Tibial artery (tissue), 4 donors: ENCODE data around the gene ROCK2.

ENCODE experiments used
- DNase-seq, 2 donors: peaks; one replicate each; pipeline ENCODE4 v3.0.0-alpha.2; 2019
- H3K27ac ChIP-seq, 2 donors: fragments of 200-600 bp; sonication (generic) in 1 of 2; 1 replicate in 1 of 2; 2 replicates in 1 of 2; pipeline ENCODE4 v1.5.1; 2018 to 2019; ENCODE audit warnings: mild to moderate bottlenecking in 1 of 2
- H3K27me3 ChIP-seq, 2 donors: fragments of 200-600 bp; sonication (generic) in 1 of 2; one replicate each; pipeline versions ENCODE4 v1.5.1 to v1.6.0; 2016 to 2019
- H3K36me3 ChIP-seq, 3 donors: fragments of 200-600 bp; sonication (generic) in 2 of 3; one replicate each; pipeline ENCODE4 v1.5.1; 2016 to 2019; ENCODE audit warnings: mild to moderate bottlenecking in 2 of 3
- H3K4me1 ChIP-seq, 4 donors: fragments of 200-600 bp; sonication (generic) in 2 of 4; 1 replicate in 3 of 4; 2 replicates in 1 of 4; pipeline ENCODE4 v1.5.1; 2016 to 2019
- H3K4me3 ChIP-seq, 2 donors: fragments of 200-600 bp; sonication (generic) in 1 of 2; 1 replicate in 1 of 2; 2 replicates in 1 of 2; pipeline ENCODE4 v1.5.1; 2018 to 2019; ENCODE audit warnings: mild to moderate bottlenecking in 2 of 2
- H3K9me3 ChIP-seq, 3 donors: fragments of 200-600 bp; sonication (generic) in 1 of 3; one replicate each; pipeline ENCODE4 v1.5.1; 2016 to 2019
- intact Hi-C: fragments of 100-400 bp; cut with DNase I; formaldehyde crosslinking; loops from one replicate; pipeline ENCODE4 v1.15.0; 2023; ENCODE audit warnings: low total_unique reads
- TF ChIP-seq, protein P1 (sequence below), 2 experiments: fragments of 200-600 bp in 1 of 2; fragments of 450-650 bp in 1 of 2; IDR thresholded peaks; one replicate each; pipeline ENCODE4 v1.5.1; 2017 to 2019; ENCODE audit warnings: antibody characterized with exemption in 2 of 2, mild to moderate bottlenecking in 1 of 2, moderate library complexity in 1 of 2

Gene ROCK2

DNA sequence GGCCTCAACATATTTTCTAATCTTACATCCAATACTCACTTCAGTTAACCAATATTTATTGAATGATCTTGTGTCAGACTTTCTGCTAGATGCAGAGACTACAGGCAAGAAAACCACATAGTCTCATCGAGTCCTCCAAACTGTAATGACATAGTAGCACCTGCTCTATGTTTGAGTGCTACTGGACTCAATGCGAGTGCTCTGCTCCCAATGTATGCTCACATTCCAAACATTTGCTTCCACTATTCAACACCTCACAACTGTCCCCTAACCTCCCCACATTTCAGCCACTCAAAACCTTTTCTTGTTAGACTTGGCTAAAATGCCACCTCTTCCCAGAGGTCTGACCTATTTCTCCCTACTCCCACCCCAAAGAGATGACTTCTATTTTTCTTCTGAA, 124.0 kb downstream of the ROCK2 start:
- Histone ChIP-seq H3K27me3 (no peaks in the 10 kb centered on the region), H3K36me3 (peaks cover 37 to 47% (median 46%) of the 10 kb centered on the region in 3 donors), H3K27ac (no peak overlapping the region), H3K9me3 (no peaks in the 10 kb centered on the region), H3K4me1 (peaks cover 0 to 2% (median 0%) of the 10 kb centered on the region in 4 donors), H3K4me3 (no peak overlapping the region)
- TF ChIP-seq, protein P1, sequence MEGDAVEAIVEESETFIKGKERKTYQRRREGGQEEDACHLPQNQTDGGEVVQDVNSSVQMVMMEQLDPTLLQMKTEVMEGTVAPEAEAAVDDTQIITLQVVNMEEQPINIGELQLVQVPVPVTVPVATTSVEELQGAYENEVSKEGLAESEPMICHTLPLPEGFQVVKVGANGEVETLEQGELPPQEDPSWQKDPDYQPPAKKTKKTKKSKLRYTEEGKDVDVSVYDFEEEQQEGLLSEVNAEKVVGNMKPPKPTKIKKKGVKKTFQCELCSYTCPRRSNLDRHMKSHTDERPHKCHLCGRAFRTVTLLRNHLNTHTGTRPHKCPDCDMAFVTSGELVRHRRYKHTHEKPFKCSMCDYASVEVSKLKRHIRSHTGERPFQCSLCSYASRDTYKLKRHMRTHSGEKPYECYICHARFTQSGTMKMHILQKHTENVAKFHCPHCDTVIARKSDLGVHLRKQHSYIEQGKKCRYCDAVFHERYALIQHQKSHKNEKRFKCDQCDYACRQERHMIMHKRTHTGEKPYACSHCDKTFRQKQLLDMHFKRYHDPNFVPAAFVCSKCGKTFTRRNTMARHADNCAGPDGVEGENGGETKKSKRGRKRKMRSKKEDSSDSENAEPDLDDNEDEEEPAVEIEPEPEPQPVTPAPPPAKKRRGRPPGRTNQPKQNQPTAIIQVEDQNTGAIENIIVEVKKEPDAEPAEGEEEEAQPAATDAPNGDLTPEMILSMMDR (IDR thresholded peaks at IDR 0.05): no peak
- intact Hi-C loops: no loop called here
- no peak for DNase-seq

DNA sequence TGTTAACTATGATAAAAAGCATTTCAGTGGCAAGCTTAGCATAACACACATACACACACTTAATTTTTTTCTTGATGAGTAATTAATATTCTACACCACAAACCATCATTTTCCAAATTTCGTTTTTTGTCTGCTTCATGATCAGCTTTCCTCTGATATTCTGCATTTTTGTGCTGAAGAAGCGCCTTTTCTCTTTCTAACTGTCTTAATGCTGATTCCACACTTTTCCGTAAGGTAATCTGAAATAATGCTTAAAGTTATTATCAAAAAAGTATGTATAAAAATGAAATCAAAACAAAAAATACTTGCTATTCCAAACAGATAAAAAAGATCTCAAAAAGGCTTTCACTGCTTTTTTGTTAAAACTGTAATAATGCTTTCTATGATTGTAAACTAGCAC, 129.0 kb downstream of the ROCK2 start:
- TF ChIP-seq, protein P1 (IDR thresholded peaks at IDR 0.05): no peak
- peaks cover 63 to 86% (median 71%) of the 10 kb centered on the region in 3 donors for H3K36me3 ChIP-seq
- H3K27me3 ChIP-seq: no peaks in the 10 kb centered on the region
- no peaks in the 10 kb centered on the region for H3K9me3 ChIP-seq
- H3K4me3 ChIP-seq: no peak overlapping the region
- no peak for DNase-seq
- H3K27ac ChIP-seq: no peak overlapping the region
- intact Hi-C loops: no loop called here
- no peaks in the 10 kb centered on the region for H3K4me1 ChIP-seq

DNA sequence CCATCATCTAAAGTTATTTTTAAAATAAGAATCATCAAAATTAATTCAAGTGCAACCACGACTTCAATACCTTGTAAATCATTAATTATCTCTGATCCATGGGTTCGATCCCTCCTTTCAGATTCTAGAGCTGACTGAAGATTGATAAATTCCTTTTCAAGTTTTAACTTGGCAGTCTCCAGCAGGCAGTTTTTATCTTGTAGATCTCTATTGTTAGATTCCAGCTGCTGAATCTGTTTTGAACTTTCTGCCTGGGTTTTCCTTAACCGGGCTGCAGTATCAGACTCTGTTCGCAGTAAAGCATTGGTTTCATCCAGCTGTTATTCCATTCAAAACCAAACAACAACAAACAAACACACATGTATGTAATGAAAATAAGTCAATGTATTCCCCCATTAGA, 129.7 kb downstream of the ROCK2 start:
- TF ChIP-seq, protein P1 (IDR thresholded peaks at IDR 0.05): no peak
- H3K9me3 ChIP-seq: no peaks in the 10 kb centered on the region
- intact Hi-C loops: no loop called here
- H3K27ac ChIP-seq: no peak overlapping the region
- H3K36me3 ChIP-seq: peaks cover 63 to 86% (median 71%) of the 10 kb centered on the region in 3 donors
- no peak for DNase-seq
- no peaks in the 10 kb centered on the region for H3K27me3 ChIP-seq
- no peak overlapping the region for H3K4me3 ChIP-seq
- no peaks in the 10 kb centered on the region for H3K4me1 ChIP-seq

DNA sequence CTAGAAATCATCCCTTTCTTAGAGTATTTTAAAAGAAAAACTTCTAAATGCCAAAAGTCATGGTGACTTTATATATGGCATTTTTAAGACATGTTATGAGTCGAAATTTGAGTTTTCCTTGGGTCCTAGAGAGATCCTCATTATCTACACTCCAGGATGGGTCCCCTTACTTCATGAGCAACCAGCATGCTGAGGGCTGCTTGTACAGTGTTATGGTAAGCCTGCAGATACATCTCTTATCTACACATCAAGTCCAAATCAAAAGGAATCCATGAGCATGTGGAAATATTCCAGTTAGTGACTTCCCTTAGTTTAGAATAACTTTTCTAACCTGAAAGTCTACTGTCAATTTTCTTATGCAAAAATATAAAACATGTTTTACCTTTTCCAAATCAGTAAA, 130.5 kb downstream of the ROCK2 start:
- intact Hi-C loops: no loop called here
- no peaks in the 10 kb centered on the region for H3K27me3 ChIP-seq
- no peak for DNase-seq
- no peaks in the 10 kb centered on the region for H3K9me3 ChIP-seq
- H3K27ac ChIP-seq: no peak overlapping the region
- TF ChIP-seq, protein P1 (IDR thresholded peaks at IDR 0.05): no peak
- peaks cover 59 to 80% (median 69%) of the 10 kb centered on the region in 3 donors for H3K36me3 ChIP-seq
- H3K4me1 ChIP-seq: no peaks in the 10 kb centered on the region
- H3K4me3 ChIP-seq: no peak overlapping the region

DNA sequence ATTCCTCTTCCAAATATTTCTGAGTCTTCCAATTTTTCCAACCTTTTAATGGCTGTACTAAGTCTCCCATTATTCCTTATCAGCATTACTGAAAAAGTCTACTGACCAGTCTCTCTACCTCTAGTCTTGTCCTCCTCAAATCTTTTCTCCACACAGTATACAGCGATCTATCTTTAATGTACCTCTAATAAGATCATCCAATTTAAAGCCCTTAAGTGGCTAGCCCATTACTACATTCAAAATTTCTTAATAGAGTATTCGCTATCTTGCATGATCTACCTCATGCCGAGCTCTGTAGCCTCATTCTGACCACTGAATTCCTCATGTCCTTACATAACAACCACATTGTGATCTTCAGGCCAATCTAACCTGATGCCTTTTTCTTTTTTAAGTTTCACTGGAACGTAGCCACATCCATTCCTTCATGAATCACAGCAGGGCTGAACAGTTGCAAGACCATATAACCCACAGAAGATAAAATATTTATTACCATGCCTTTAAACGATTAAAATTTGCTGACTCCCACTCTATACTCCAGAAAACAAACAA, 131.3 kb downstream of the ROCK2 start:
- intact Hi-C loops: no loop called here
- peaks cover 59 to 86% (median 77%) of the 10 kb centered on the region in 3 donors for H3K36me3 ChIP-seq
- no peak overlapping the region for H3K4me3 ChIP-seq
- DNase-seq: no peak
- H3K4me1 ChIP-seq: no peaks in the 10 kb centered on the region
- H3K27ac ChIP-seq: no peak overlapping the region
- H3K27me3 ChIP-seq: no peaks in the 10 kb centered on the region
- no peaks in the 10 kb centered on the region for H3K9me3 ChIP-seq
- TF ChIP-seq, protein P1 (IDR thresholded peaks at IDR 0.05): no peak

DNA sequence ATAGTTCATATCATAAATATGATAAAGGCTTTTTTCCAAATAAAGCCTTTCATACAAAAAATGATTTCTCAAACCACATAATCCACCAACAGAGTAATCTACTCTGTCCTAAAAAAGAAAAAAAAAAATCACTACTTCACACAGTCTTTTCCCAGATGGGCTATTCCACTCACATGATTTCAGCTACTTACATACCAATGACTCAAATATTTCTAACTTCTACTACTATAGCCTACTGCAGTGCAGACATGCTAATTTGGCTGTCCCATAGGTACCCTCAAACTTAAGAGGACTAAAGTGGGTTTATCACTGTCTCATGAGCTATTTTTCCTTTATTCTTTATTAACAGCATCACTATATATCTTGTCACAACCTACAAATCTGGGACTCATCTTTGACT, 131.8 kb downstream of the ROCK2 start:
- Histone ChIP-seq H3K36me3 (peaks cover 58 to 83% (median 78%) of the 10 kb centered on the region in 3 donors), H3K4me3 (no peak overlapping the region), H3K27ac (no peak overlapping the region), H3K27me3 (no peaks in the 10 kb centered on the region), H3K4me1 (no peaks in the 10 kb centered on the region), H3K9me3 (no peaks in the 10 kb centered on the region)
- DNase-seq: no peak
- intact Hi-C loops: no loop called here
- TF ChIP-seq, protein P1 (IDR thresholded peaks at IDR 0.05): no peak
